Chondrocyte (in vitro differentiated cells): Measurements from ENCODE around the gene CD247. TPM values are rescaled to one million over a fixed set of nuclear protein-coding genes. Genes with fewer than 3 reads are reported as not detected.

ENCODE experiments used
- DNase-seq: peaks from one replicate; pipeline ENCODE4 v3.0.0; 2021; ENCODE audit warnings: mixed read lengths, low spot score
- H3K27ac Mint-ChIP-seq: one replicate; pipeline ENCODE4 v1.8.0; 2021; ENCODE audit warnings: mild to moderate bottlenecking, moderate library complexity, mixed read lengths; ENCODE audit not compliant: unreplicated experiment
- H3K27me3 Mint-ChIP-seq: 2 replicates; pipeline ENCODE4 v1.8.0; 2021; ENCODE audit warnings: low read depth, mixed read lengths
- H3K36me3 Mint-ChIP-seq: 2 replicates; pipeline ENCODE4 v1.8.0; 2021; ENCODE audit warnings: low read depth, mixed read lengths
- H3K4me1 Mint-ChIP-seq: 2 replicates; pipeline ENCODE4 v1.8.0; 2021; ENCODE audit warnings: low read depth, mild to moderate bottlenecking, mixed read lengths
- H3K4me3 Mint-ChIP-seq: one replicate; pipeline ENCODE4 v1.8.0; 2021; ENCODE audit warnings: mild to moderate bottlenecking, moderate library complexity, mixed read lengths; ENCODE audit not compliant: unreplicated experiment
- H3K9me3 Mint-ChIP-seq: 2 replicates; pipeline ENCODE4 v1.8.0; 2021; ENCODE audit warnings: low read depth, mixed read lengths
- total RNA-seq: library from RNA; stranded (reverse); gene quantifications from 3 replicates; pipeline ENCODE4 v1.2.1, GENCODE V29; 2021
- TF ChIP-seq, protein P1 (sequence below): fragments of 200-600 bp; sonication (generic); IDR thresholded peaks from 2 replicates; pipeline ENCODE4 v1.5.0; 2021; ENCODE audit warnings: antibody characterized with exemption, mild to moderate bottlenecking, moderate library complexity

CD247 gene
- total RNA-seq, 1 donor from 2014 or later: not detected

DNA sequence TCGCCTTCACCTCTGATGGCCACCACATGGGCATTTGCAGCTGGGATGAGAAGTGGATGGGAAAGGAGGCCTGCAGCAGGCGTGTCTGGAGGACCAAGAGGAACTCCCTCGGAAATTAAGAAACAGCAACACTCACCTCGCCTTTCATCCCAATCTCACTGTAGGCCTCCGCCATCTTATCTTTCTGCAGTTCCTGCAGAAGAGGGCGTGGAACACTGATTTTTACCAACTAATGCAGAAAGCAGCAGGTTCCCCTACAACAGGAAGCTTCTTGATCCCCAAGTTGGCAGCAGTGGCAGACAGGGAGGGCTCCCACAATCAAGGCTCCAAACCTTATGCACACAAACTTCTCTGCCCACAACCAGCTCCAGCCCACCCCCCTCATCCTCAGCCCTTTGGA is 84.4 kb downstream of the CD247 start:
- Mint-ChIP-seq H3K27me3 (peaks cover 9% of the 10 kb centered on the region), H3K9me3 (peaks cover 14% of the 10 kb centered on the region), H3K4me3 (no peak overlapping the region), H3K27ac (no peak overlapping the region), H3K36me3 (peaks cover 4% of the 10 kb centered on the region), H3K4me1 (peaks cover 2% of the 10 kb centered on the region)
- TF ChIP-seq, protein P1, sequence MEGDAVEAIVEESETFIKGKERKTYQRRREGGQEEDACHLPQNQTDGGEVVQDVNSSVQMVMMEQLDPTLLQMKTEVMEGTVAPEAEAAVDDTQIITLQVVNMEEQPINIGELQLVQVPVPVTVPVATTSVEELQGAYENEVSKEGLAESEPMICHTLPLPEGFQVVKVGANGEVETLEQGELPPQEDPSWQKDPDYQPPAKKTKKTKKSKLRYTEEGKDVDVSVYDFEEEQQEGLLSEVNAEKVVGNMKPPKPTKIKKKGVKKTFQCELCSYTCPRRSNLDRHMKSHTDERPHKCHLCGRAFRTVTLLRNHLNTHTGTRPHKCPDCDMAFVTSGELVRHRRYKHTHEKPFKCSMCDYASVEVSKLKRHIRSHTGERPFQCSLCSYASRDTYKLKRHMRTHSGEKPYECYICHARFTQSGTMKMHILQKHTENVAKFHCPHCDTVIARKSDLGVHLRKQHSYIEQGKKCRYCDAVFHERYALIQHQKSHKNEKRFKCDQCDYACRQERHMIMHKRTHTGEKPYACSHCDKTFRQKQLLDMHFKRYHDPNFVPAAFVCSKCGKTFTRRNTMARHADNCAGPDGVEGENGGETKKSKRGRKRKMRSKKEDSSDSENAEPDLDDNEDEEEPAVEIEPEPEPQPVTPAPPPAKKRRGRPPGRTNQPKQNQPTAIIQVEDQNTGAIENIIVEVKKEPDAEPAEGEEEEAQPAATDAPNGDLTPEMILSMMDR: no peak
- no peak for DNase-seq

DNA sequence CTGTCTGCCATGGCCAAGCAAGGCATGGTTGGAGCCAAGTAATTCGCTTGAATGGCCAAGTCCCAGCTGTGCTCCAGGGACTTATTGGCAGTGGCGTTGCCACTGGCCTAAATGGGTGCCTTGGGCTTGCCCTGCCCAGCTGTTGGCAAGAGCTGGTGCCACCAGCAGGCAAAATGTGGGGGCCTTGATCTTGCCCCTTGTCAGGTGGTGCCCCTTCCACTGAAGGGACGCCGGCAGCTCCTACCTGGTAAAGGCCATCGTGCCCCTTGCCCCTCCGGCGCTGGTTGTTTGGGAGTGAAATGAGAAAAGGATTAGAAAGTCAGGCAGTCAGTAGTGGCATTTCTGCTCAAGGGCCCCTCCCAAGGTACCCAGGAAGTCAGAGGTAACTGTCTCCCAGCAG is 85.5 kb downstream of the CD247 start:
- Mint-ChIP-seq H3K27me3 (no peaks in the 10 kb centered on the region), H3K9me3 (peaks cover 14% of the 10 kb centered on the region), H3K27ac (no peak overlapping the region), H3K4me3 (no peak overlapping the region), H3K4me1 (no peaks in the 10 kb centered on the region), H3K36me3 (peaks cover 4% of the 10 kb centered on the region)
- TF ChIP-seq, protein P1: no peak
- DNase-seq: no peak

DNA sequence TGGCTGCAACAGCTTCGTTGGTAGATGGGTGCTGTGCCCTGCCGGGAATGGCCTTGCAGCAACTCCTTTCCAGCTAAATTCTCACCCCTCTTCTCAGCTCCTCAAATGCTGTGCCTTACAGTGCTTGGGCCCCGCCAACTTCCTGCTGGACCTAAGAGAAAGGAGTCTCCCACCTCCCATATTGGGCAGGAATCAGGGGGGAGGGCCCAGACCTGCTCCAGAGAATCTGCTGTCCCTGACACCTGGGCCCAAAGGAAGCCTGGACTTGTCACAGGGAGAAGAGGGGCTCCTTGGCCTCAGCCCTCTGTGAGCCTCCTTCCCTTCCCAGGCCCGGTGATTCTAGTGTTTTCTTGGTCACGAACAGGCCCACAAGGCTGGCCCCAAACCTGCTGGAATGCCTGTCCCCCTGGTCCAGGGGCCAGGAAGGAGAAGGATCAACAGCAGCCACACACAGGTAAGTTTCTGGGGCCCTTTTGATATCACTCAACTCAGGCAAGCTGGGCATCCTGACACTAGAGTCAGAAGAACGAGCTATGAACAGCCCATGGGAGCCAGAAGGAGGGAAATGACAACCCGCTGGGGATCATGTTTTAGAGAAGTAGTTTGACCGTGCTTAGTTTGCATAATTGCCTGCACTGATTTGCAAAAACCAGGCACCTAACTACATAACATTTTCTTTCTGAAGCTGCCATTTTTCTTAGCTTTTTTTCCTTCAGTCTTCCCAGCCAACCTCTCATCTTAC is 86.2 kb downstream of the CD247 start:
- H3K27me3 Mint-ChIP-seq: no peaks in the 10 kb centered on the region
- DNase-seq: no peak
- no peak overlapping the region for H3K4me3 Mint-ChIP-seq
- H3K9me3 Mint-ChIP-seq: peaks cover 14% of the 10 kb centered on the region
- peaks cover 4% of the 10 kb centered on the region for H3K36me3 Mint-ChIP-seq
- TF ChIP-seq, protein P1: no peak
- H3K4me1 Mint-ChIP-seq: no peaks in the 10 kb centered on the region
- H3K27ac Mint-ChIP-seq: no peak overlapping the region

DNA sequence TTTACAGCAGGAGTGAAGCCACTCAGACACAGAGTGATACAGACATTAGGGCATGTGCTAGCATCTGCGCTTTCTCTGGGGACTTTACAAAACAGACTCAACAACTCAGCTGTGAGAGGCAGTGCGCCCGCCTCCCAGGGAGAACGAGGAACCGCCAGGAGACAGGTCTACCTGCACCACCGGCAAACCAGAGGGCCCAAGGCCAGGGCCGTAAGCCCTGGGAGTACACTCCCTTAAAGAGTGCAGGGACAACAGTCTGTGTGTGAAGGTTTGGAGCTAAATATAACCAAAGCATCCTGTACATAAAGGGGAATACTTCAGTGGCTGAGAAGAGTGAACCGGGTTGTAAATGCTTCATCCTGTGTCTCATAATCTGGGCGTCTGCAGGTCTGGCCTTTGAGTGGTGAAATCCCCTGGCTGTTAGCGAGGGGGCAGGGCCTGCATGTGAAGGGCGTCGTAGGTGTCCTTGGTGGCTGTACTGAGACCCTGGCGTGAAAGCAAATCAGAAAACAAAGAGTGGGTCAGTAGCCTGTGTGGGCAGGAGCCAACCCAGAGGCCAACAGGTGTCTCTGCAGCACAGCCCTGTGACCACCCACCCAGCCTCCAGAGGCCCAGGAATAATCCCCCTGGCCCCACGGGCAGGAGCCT is 86.9 kb downstream of the CD247 start:
- no peak overlapping the region for H3K27ac Mint-ChIP-seq
- no peak overlapping the region for H3K4me3 Mint-ChIP-seq
- TF ChIP-seq, protein P1: no peak
- no peak for DNase-seq
- no peaks in the 10 kb centered on the region for H3K4me1 Mint-ChIP-seq
- no peaks in the 10 kb centered on the region for H3K27me3 Mint-ChIP-seq
- peaks cover 12% of the 10 kb centered on the region for H3K9me3 Mint-ChIP-seq
- peaks cover 4% of the 10 kb centered on the region for H3K36me3 Mint-ChIP-seq

DNA sequence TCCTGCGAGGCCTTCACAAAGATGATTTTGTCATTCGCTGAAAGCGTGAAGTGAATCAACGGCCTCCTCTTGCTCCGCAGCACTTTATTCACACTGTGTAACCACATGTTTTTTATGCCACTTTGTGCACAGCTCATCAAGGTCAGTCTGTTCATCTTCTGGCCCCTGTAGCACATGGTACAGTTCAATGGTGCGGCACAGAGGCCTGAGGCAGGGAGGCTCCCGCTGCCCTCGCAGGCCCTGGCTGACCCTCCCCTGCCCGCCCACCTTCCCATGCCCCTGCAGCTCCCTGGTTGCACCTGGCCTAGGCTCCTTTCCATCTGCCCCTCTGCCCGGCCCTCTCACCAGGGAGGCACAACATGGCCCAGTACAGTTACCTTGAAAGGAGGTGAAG is 87.5 kb downstream of the CD247 start:
- peaks cover 6% of the 10 kb centered on the region for H3K9me3 Mint-ChIP-seq
- H3K4me3 Mint-ChIP-seq: no peak overlapping the region
- TF ChIP-seq, protein P1: no peak
- H3K27me3 Mint-ChIP-seq: no peaks in the 10 kb centered on the region
- H3K4me1 Mint-ChIP-seq: no peaks in the 10 kb centered on the region
- DNase-seq: no peak
- no peak overlapping the region for H3K27ac Mint-ChIP-seq
- peaks cover under 1% of the 10 kb centered on the region for H3K36me3 Mint-ChIP-seq
